ENCODE measurements around the gene TMEM184B.

The TMEM184B gene

GRCh38 chr22:38272373-38273134 is at the start of gene TMEM184B:
TSS of gene TMEM184B (minus strand) at chr22:38273010. CDS start at chr22:38247961, 25,049 bp downstream.
- no peak for TF ChIP-seq CTCF (IDR thresholded peaks at IDR 0.05; ENCODE audit: borderline replicate concordance, insufficient read depth, low read depth, low read length)

DNA sequence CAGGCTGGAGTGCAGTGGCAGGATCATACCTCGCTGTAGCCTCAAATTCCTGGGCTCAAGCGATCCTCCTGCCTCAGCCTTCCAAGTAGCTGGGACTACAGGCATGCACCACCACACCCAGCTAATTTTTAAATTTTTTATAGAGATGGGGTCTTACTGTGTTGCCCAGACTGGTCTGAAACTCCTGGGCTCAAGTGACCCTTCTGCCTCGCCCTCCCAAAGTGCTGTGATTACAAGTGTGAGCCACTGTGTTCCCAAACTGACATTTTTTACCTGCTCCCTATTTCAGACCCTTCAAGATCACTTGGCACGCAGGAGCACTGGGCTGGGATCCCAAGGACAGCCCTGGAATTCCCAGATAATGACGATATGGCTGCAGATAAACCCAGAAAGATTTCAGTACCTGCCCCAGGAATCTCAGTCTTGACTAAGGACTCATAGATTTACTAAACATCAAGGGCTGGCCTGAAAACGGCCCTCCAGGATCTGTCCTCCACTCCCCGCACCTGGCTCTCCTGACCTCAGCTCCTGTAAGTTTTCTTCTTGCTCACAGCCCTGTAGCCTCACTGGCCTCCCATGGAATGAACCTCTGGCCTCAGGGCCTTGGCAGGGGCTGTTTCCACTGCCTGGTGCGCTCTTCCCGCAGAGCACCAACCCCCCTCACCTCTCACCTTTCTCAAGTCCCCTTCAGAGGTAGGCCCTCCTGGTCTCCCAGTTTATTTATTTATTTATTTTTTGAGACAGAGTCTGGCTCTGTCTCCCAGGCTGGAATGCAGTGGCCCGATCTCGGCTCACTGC is 48.0 kb upstream of the TMEM184B start:
- no peak overlapping the region for H3K4me3 ChIP-seq (ENCODE audit: low read depth, low read length)
- no peak for TF ChIP-seq CTCF (IDR thresholded peaks at IDR 0.05; ENCODE audit: borderline replicate concordance, insufficient read depth, low read depth, low read length)

More at GRCh38 chr22:38272373-38273134, at the start of gene TMEM184B:
- H3K4me3 ChIP-seq (ENCODE audit: low read depth, low read length) = peak within 1 kb of the TSS; percentile 90

DNA sequence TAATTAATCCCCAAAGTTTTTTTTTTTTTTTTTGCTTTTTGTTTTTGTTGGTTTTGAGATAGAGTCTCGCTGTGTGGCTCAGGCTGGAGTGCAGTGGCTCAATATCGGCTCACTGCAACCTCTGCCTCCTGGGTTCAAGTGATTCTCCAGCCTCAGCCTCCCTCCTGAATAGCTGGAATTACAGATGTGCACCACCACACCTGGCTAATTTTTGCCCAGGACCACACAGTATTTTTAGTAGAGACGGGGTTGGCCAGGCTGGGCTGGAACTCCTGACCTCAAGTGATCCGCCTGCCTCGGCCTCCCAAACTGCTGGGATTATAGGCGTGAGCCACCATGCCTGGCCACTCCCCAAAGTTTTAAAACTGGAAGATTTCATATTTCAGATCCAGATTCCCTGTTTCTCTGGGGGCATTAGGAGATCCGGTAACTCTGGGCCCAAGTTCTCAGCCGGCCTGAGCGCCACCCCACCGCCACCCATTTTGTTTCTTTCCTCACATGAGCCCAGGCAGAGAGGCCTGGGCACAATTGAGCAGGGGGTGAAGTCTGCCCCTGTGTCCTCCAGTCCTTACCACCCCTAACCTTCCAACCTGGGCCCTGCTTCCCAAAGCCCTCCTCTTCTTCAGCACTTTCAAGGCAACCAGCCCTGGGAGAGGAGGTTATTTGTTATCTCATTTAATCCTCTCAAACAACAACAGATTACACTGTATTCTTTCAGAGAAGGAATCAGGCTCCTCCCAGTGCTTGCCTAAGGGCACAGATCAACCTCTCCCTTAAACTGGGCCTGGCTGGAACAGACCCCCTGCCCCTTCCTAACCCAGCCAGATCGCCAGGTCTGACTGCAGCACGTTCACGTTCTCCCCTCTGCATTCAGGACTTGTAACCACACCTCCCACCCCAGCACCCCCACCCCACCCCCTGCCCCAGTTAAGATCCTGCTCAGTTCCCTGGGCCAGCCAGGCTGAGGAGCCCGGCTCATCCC is 46.3 kb upstream of the TMEM184B start:
- H3K4me3 ChIP-seq (ENCODE audit: low read depth, low read length) = no peak overlapping the region
- TF ChIP-seq CTCF (IDR thresholded peaks at IDR 0.05; ENCODE audit: borderline replicate concordance, insufficient read depth, low read depth, low read length) = no peak

DNA sequence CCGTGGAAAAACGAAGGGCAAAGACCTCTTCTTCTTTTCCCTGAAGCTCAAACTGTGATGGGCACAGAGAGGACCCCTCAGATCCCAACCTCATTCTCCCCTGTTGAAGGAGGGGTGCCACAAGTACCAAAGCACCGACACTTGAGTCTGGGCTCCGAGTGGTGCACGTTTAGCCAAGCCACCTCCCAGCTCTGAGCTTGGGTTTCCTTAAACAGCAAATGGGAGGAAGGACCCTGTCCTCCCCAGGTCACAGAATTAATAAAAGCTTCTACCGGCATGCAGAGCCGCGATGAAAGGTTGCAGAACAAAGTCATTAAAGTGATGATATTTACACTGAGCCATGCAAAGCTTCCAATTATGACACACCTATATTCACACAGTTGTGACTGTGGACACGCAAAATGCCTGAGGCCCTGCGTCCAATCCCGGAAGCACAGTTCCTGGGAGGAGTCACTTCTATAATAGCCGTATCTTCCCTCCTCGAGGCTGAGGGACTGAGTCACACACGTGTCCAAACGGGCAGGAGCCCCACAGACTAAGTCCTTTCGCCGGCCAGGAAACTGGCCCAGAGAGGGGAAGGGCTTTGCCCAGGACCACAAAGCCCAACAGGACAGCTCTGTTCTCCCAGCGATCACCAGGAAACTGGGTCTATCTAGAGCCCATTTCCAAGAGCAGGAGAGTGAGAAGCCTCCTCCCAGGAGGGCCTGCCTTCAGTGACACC is 45.3 kb upstream of the TMEM184B start:
- H3K4me3 ChIP-seq (ENCODE audit: low read depth, low read length) = no peak overlapping the region
- TF ChIP-seq CTCF (IDR thresholded peaks at IDR 0.05; ENCODE audit: borderline replicate concordance, insufficient read depth, low read depth, low read length) = no peak

- peak within 1 kb of the TSS; percentile 68 for H3K4me3 ChIP-seq (ENCODE audit: low read depth, low read length)
- no peak for TF ChIP-seq CTCF (IDR thresholded peaks at IDR 0.05; ENCODE audit: borderline replicate concordance, insufficient read depth, low read depth, low read length)
These were observed 44.5 kb upstream of the TMEM184B start, which contains the start of gene CSNK1E for GRCh38 chr22:38317122-38317994. TSS of gene CSNK1E (minus strand) at chr22:38317433. CDS start at chr22:38314157, 3,276 bp downstream.
